GM04503 (cell line): ENCODE results near the gene PPP1R3A.

Experiments
- DNase-seq: peaks from one replicate; pipeline ENCODE4 v3.0.0-alpha.2; 2012; ENCODE audit warnings: low read depth

PPP1R3A gene

DNA sequence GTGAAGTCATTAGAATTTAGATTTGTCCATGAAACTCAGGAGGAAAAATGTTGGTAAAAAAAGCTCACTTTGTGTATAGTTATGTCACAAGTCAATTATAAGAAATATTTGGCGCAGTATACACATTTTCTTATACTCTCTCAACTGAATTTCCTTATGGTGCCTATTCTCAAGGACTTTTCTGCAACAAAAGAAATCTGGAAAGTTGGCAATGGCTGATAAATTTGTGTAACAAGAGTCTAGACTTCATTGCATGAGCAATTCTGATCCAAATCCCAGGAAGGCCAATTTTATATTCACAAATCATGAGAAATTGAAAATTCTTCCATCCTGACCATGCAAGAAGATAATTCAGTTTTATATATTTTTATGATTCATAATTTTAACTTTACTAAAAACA is 35.7 kb downstream of the PPP1R3A start:
- no peak for DNase-seq

DNA sequence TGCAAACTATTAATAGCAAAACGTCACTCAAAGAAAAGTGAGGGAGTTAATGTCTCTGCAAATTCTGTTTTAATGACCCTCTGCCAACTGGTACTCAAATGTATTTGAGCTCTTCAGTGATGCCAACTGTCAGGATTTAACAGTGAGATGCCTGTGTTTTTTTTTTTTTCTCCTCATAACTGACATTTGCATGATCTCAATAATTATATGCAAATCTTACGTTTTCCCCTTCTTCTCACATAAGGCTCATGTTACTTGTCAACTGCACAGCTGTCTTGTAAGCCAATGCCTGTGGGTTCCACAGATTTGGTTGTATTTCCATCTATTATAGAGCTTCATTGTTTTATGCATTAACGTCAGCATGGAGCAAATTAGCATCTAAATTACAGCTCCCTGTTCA is 38.2 kb downstream of the PPP1R3A start:
- no peak for DNase-seq

DNA sequence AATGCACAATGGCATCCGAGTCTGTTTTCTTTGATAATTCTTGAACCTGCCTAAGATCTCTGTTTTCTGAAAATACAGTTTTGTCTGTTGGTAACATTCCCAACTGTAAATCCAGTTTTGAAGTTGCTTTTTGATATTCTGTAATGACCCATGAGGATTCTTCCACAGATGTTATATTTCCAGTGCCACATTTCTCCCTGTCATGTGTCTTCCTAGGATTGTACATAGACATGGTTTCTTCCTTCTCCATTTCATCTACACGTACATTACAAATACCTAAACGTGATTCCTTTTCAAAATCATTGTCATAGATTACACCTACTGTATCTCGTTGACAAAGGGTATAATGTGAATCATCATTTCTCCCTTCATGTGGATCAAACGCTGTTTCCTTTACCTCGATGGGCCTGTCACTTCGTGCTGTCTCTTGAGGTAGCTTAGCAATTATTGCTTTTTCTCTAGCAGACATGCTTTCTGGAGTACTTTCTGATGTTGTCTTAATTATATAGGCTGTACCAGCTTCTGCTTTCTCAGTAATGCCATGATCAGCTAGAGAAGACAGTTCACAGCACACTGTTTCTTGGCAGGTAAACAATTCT is 40.3 kb downstream of the PPP1R3A start:
- no peak for DNase-seq

DNA sequence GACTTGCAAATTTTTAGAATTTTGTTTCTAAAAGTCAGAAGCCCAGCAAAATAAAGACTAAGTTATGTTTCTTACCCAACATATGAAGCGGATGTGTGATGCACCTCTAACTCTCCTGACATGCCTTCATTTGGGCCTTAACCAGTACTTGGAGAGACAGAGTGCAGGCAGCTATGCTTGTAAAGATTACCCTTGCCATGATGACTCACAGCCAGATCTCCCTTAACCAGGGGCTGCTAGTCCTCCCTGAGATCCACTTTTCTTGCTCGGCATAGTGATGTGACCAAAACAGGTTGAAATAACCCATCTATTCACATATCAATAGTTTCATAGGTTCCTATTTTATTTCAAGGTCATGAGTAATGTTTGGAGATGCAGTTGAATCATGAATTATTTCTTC is 43.6 kb downstream of the PPP1R3A start:
- DNase-seq, result no peak

DNA sequence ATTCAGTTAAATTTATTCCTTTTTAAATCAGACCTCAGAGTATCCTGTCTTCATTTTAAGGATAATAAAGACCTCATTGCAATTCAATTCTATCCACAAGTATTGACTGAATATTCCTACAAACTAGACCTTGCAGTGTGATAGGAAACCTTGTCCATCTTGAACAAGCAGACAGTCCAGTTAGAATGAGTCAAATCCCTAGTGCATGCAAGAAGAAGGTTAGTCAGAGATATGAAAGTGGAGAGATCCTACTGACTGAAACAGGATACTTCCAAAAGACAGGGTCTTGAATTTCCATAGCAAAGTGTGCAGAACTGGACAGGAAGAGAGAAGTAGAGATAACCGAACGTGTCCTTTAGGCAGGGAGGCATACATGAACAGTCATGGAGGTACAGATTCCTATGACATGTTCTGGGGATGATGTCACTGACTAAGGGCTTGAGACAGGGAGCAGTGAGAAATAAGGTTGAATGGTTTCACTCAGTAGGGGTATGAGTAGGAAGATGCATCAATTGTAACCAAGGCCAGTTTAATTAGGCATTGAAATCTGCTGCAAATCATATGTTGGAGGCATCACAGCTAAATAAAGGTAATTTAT is 45.2 kb downstream of the PPP1R3A start:
- no peak for DNase-seq

DNA sequence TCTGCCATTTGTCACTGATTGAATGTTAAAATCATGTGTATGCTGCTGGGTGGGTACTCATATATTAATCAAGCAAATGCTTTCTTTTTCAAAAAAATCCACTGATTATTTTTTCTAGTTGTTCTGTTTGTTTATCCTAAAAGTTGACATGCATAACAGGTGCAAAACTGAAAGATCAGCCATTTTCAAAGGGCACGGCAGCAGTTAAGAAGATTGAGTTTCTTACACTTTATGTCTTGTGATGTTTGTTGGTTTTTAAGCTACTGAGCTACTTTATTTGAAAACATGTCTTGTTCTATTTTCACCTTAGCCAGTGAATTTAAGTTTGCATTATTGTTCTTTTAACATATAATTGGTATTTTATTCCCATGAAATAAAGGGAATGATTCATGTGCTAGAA is 45.8 kb downstream of the PPP1R3A start:
- no peak for DNase-seq

DNA sequence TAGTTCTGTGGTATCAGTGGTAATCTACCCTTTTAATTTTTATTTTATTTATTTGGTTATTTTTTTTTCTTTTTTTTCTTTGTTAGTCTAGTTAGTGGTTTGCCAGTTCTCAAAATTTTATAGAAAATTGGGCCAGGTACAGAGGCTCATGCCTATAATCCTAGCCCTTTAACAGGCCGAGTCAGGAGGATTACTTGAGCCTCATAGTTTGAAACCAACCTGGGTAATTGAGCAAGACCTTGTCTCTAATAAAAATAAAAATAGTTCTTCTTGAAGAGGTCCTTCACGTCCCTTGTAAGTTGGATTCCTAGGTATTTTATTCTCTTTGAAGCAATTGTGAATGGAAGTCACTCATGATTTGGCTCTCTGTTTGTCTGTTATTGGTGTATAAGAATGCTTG is 51.5 kb downstream of the PPP1R3A start:
- no peak for DNase-seq

DNA sequence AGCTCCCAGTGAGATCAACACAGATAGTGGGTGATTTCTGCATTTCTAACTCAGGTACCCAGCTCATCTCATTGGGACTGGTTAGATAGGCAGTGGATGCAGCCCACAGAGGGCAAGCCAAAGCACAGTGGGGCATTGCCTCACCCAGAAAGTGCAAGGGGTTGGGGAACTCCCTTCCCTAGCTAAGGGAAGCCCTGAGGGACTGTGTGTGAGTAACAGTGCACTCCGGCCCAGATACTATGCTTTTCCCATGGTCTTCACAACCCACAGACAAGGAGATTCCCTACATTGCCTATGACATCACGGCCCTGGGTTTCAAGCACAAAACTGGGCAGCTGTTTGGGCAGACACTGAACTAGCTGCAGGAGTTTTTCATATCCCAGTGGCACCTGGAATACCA is 62.8 kb downstream of the PPP1R3A start:
- DNase-seq, result no peak

DNA sequence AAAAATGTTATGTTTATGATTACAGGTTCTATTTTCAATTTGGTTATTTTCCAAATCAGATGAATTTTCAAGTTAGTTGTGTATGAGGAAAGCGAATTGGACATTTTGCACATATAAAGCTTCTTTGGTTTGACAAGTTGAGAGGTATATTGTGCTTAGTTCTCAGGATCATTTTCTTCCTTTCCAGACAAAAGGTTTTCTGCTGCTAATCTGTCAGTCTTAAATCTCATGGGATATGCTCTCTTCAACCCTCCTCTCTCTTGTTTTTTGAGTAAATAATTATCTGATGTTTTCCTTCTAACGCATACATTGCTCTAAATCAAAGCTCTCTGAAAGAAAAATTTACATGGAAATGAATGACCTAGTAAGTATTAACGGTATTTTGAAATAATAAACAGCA is 77.9 kb downstream of the PPP1R3A start:
- DNase-seq, result no peak

DNA sequence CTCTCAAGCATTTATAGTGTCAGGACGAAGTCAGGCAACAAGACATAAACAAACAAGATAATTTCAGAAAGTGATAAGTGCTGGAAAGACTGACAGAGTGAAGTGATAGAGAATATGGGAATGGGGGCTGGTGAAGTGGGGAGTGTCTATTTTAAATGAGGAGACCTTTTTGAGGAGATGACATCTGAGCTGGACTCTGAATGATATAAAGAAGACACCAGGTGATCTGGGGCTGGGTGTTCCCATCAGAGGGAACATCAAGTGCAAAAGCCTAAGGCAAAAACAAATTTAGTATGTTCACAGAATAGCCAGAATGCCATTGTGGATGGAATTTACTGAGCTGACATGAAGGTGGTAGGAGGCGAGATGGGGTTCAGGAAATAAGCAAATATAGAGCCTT is 83.4 kb downstream of the PPP1R3A start:
- no peak for DNase-seq

DNA sequence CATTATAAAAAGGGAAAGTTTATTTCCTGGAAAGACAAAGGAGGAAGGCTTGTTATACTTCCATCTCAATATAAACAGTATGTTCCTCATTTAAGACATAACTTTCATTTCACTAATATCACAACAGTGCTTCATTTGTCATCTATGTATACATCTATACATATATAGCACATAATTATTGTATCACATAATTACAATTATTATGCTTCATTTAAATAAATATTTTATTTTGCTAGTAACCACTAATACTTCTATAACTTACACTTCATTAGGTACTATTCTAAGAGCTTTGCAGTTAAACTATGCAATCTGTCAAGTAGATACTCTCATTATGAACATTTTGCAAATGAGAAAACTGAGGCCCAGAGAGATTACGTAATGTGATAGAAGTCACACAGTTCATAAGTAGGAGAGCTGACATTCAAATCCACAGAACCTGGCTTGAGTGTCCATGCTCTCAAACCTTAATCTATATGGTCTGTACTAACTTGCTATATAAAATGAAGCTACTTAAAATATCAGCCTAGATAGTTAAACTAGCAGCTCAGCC is 86.5 kb downstream of the PPP1R3A start:
- DNase-seq, result no peak

DNA sequence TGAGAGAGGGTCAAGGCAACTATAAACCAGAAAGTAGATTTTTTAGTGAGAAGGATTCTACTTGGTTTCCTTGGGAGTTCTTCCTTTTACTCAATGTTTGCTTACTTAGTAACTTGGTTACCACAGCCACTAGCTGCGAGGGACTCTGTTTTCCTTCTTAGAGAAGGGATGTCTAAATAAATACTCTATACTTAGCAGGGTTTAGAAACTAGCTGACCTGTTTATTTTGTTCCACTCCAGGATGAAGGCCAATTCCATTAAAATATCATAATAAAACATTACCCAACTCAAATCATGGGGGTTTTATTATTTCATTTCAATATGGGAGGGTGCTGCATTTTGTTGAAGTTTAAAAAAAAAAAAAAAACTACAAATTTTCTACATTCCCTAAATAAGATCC is 87.3 kb downstream of the PPP1R3A start:
- no peak for DNase-seq

DNA sequence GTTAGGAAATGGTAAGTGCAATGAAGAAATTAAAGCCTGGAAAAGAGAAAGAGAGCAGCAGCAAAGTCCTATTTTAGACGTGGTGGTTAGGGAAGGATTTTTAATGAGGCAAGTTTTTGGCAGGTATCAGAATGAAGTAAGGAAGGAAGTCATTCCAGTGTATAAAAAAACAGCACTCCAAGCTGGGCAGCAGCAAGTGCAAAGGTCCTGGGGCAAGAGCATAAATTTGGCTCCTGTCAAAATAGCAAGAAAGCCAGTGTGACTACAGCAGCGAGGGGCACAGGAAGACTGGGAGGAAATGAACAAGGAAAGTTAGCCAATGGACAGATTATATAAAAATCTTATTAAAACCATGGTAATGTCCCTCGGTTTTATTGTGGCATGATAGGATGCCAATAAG is 90.2 kb downstream of the PPP1R3A start:
- no peak for DNase-seq
